ENCODE data around the gene MAGEA10. TPM values are rescaled to one million over a fixed set of nuclear protein-coding genes. Genes with fewer than 3 reads are reported as not detected.
"Not testable (repeated sequence)": the region's sequence is repeated elsewhere in the genome, so short reads cannot be mapped to it uniquely, and the experiment has no call there.

The MAGEA10 gene
- not detected for polyA plus RNA-seq (ENCODE audit: insufficient read length)

GRCh38 chrX:152138388-152138784 lies at the start of gene MAGEA10:
TSS of gene MAGEA10 (minus strand) at chrX:152138577. CDS start at chrX:152135620, 2,957 bp downstream.
- no peak for DNase-seq

DNA sequence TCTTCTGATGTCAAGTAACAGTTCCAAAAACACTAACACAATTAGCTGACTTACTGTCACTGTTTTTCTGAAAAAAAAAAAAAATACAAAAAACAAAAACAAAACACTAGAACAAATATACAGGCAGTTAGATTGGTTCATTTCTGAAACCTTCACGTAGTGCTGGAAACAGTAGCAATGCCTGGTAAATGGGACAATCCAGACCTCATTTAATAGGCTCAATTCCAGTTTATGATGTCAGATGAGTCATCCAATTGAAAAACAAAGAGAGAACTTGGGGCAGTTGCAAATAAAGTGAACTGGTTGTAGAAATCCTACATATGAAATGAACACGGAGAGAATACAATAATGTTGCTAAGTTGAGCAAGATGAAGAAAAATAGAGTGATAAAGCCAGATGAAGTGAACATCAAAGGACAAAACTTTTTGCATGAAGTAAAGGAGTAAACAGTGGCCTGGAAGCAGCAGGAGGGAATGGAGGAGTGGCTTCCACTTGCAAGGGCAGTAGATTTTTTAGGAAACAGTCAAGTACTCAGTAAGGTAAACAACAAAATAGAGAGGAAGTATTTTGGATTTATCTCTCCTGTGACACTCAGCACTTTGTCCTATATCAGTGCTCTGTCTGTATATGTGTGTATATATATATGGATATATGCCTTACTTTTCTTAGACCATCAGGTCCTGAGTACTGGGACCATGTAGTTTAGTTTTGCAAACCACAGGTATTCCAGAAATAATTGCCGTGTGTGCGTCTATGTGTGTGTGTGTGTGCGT lies 39.3 kb upstream of the MAGEA10 start:
- no peak for DNase-seq

- DNase-seq: no peak
Measured at GRCh38 chrX:152177052-152177451, 38.7 kb upstream of the MAGEA10 start.

- DNase-seq: not testable (repeated sequence)
Measured at GRCh38 chrX:152175892-152176291, 37.5 kb upstream of the MAGEA10 start.

DNA sequence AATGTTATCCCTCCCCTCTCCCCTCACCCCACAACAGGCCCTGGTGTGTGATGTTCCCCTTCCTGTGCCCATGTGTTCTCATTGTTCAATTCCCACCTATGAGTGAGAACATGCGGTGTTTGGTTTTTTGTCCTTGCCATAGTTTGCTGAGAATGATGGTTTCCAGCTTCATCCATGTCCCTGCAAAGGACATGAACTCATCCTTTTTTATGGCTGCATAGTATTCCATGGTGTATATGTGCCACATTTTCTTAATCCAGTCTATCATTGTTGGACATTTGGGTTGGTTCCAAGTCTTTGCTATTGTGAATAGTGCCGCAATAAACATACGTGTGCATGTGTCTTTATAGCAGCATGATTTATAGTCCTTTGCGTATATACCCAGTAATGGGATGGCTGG lies 35.5 kb upstream of the MAGEA10 start:
- not testable (repeated sequence) for DNase-seq

DNA sequence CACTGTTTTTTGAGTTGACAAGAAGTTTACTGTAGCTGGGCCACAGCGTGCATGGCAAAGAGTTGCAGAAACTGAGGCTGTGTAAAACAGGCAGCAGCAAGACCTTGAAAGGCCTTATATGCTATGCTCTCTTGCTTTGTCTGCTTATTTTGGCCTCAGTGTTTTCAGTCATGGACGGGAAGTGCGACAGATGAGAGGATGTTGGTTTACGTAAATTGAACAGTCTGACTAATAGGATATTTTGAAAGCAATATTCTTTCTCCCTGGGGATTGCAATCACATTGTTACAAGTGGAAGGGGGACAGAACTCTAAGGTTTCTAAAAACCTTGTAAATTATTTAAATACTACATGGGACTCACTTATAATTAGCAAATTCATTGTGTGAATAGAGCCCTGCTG lies 32.2 kb upstream of the MAGEA10 start:
- DNase-seq: no peak

DNA sequence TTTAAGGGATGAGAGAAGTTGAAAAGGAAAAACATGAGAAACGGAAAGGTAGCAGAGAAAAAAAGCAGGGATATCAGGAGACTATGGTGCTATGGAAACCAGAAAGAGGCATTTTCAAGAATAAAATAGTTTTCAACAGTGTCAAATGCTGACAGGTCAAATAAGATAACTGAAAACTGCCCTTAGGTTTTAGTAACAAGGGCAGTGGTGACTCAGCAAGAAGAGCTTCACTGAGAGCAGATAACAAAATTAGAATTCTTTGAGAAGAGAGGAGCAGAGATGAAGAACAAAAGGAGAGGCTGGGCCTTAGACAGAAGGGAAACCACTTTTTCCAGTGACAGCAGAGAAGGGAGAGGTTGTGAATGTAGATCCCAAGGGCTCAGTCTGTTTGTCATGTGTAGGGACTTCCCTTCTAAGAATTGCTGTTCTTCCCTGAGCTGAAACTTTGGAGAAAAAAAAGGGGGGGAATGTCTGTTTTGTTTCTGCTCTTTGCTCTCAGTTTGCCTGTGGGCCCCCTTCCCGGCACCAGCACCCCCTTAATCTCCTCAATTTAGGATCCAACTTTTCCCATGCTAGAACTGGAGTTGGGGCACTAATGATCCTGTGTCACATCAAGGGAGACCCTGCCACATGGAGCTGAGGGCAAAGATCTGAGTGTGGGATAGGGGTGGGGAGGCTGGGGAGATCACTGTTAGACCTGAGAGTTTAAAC lies 26.8 kb upstream of the MAGEA10 start:
- DNase-seq: no peak

DNA sequence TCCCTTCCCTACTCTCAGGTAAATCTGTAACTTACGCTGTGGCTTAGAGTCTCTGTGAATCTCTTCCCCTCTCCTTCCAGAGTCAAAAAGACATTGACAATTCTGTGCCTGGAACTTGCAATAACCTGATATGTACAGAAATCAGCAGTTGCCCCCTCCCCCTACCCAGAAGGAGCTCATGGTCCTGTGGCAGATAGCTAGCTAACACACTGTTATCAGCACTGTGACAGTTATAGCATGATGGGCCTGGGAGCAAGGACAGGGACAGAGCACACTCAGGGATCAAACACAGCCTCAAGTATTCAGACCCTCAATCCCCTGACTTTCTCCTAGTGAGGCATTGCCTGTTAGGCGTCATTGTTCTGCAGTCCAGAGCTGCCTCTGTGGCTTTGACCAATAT lies 18.7 kb upstream of the MAGEA10 start:
- no peak for DNase-seq

- DNase-seq: no peak
Measured at GRCh38 chrX:152155766-152156310, 17.5 kb upstream of the MAGEA10 start.

DNA sequence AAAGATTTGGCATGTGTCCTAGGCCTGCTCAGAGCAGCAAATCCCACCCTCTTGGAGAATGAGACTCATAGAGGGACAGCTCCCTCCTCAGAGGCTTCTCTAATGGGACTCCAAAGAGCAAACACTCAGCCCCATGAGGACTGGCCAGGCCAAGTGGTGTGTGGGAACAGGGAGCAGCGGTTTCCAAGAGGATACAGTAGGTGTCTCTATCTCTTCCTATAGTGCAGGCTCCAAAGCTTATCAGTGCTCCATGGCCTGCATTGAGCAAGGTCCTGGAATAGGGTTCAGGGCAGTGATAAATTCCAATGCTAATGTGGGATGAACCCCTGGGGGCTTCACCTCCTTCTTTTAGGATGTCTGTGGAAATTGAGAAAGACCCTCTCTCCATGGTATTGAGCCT lies 15.7 kb upstream of the MAGEA10 start:
- DNase-seq: no peak

- DNase-seq: no peak
Measured at GRCh38 chrX:152151256-152151655, 12.9 kb upstream of the MAGEA10 start.

DNA sequence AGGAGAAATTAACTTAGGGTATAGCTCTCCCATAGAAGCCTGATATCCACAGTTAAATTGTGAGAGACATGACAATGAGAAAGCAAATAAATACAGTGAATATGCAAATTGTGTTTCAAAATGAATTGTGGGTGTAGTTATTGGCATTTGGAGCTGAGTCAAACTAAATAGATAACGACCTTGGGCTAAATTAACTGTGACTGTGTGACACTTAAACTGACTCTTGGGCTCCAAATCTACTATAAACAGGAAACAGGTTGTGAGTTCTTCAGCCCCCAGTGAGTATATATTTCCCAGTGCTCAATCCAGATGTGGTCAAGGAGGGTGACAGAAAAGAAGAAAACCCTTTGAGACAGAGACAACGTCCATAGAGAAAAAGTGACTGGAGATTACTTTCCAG lies 11.3 kb upstream of the MAGEA10 start:
- DNase-seq: no peak

GRCh38 chrX:152139589-152139988 lies 1.2 kb upstream of the MAGEA10 start:
- no peak for DNase-seq

GRCh38 chrX:152137771-152138387 lies 498 bp downstream of the MAGEA10 start:
- DNase-seq: no peak

GRCh38 chrX:152136312-152136711 lies 2.1 kb downstream of the MAGEA10 start:
- no peak for DNase-seq

DNA sequence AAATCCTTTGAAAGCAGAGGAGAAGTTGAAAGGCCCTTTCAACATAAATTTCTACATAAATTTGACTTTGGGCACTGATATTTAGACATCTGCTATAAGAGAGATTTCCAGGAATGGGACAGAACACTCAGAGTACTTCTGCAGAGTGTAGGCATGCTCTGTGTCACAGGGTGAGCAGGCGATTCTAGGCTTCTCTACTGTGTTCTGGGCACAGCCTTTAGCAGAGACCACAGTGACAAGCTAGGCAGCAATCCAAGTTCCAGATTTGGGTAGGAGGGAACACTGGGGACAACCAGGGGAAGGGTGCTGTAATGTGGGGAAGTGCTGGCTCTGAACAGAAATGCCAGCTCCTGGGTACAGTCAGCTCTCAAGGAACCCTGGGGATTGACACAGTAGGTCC lies 6.9 kb downstream of the MAGEA10 start:
- DNase-seq: no peak

DNA sequence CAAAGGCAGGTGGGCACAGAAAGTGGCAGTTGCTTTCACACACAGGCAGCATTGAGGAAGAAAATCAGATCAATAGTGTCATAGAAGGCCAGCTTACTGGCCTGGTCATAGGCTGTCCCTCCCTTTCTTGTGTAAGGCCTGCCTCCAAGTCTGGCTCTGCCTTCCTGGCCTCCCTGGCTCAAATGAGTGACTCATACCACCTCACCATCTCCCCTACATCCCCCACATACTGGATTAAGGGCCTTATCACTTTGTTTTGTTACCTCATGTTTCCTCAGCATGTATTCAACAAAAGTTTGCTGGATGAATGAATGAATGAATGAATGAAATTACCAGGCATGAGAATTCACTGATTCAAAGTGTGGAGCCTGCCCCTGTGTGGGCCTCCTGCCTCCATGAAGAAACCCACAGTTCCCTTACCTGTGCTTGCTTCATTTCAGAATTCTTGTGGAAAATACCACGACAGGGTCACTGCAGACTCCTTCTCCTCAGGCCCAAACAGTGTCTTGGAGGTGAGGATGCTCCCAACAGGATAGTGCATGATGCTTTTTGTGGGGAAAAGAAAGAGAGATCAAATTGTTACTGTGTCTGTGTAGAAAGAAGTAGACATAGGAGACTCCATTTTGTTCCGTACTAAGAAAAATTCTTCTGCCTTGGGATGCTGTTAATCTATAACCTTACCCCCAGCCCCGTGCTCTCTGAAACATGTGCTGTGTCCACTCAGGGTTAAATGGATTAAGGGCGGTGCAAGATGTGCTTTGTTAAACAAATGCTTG lies 9.1 kb downstream of the MAGEA10 start:
- DNase-seq: not testable (repeated sequence)

DNA sequence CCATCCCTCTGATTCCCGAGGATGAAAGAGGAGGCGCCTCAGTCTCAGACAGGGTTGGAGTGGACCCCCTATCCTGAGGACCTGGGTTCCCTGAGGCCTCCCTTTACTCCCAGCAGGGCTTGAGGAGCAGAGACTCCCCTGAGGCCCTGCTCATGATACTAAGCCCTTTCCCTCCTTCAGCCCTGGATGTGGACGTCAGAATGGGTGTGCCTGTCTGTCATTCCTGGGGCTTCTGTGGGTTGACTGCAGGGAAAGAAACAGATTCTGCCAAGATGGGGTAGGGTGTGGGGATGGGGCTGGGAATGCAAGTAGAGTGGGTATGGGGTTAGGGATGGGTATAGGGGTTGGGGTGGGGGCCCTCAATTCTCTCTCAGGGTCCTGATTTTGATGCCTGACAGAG lies 21.1 kb downstream of the MAGEA10 start:
- DNase-seq: no peak

DNA sequence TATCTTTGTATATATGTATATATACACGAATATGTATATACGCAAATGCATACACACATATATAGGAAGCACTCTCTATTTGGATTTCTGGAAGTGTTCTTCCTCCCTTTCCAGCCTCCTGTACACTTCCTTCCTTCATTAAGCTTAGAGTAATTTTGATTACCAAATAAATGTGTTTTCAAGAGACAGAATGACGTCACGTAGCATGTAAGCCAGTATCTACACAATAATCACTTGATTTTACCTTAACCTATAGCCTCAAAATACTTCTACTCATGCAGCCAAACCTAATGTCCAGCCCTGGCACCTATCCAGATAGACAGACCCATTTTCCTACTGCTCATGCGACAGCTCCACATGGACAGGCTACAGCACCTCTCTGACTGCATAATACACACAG lies 29.9 kb downstream of the MAGEA10 start:
- no peak for DNase-seq

DNA sequence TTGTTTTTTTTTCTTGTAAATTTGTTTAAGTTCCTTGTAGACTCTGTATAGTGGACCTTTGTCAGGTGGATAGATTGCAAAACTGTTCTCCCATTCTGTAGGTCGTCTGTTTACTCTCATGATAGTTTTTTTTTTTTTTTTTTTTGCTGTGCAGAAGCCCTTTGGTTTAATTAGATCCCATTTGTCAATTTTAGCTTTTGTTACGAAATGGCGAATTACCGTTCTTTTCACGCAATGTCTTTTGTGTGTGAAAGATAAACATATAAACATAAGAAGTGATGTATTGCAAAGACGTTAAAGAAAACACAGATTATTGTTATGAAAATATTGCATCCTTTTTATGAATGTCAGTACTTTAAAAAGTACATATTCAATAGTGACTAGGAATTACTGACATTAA lies 34.5 kb downstream of the MAGEA10 start:
- no peak for DNase-seq

- DNase-seq: no peak
Measured at GRCh38 chrX:152086141-152086540, 52.2 kb downstream of the MAGEA10 start.

Data from hindlimb muscle (tissue), 1 donor.